Caco-2 (cell line): ENCODE results near the gene CNEP1R1. TPM values are rescaled to one million over a fixed set of nuclear protein-coding genes. Genes with fewer than 3 reads are reported as not detected.

ENCODE experiments used
- BruUV-seq: library from RNA; stranded (reverse); fragments of 400-500 nt; replicated peaks from 2 replicates; lab custom pipeline; 2021; lab: Mats Ljungman, UMichigan
- CTCF ChIA-PET: fragments of 300-600 bp; sonication (Branson Sonifier 250); formaldehyde crosslinking; loops from one replicate; lab custom pipeline; 2022; ENCODE audit warnings: antibody characterized with exemption; lab: Charles Lee
- POLR2A ChIA-PET: fragments of 300-600 bp; sonication (Branson Sonifier 250); formaldehyde crosslinking; loops from one replicate; lab custom pipeline; 2022; ENCODE audit warnings: antibody characterized with exemption; lab: Charles Lee
- DNase-seq, 2 experiments: peaks; one replicate each; pipeline versions ENCODE4 v3.0.0 to v3.0.0-alpha.2; 2020 to 2022
- H3K27me3 ChIP-seq: replicated peaks from 2 replicates; pipeline ENCODE4 v1.6.0; 2011; ENCODE audit warnings: low read length; ENCODE audit not compliant: control insufficient read depth, insufficient read depth
- H3K36me3 ChIP-seq: 2 replicates; pipeline ENCODE4 v1.5.1; 2011; ENCODE audit warnings: low read length; ENCODE audit not compliant: control insufficient read depth, insufficient read depth
- H3K4me1 ChIP-seq: fragments of 250-450 bp; sonication (Bioruptor Pico); 2 replicates; pipeline ENCODE4 v1.5.1; 2020; ENCODE audit warnings: mild to moderate bottlenecking
- H3K4me3 ChIP-seq: 2 replicates; pipeline ENCODE4 v1.5.1; 2011; ENCODE audit warnings: low read depth, mild to moderate bottlenecking, control low read depth, low read length
- H3K9me3 ChIP-seq: fragments of 250-450 bp; sonication (Bioruptor Pico); 2 replicates; pipeline ENCODE4 v1.5.1; 2020; ENCODE audit warnings: mild to moderate bottlenecking, moderate library complexity
- H3K27ac Mint-ChIP-seq: one replicate; pipeline ENCODE4 v1.8.0; 2022; ENCODE audit warnings: mixed read lengths; ENCODE audit not compliant: unreplicated experiment
- H3K27me3 Mint-ChIP-seq: one replicate; pipeline ENCODE4 v1.8.0; 2022; ENCODE audit warnings: mixed read lengths; ENCODE audit not compliant: insufficient read depth, unreplicated experiment
- H3K36me3 Mint-ChIP-seq: one replicate; pipeline ENCODE4 v1.8.0; 2022; ENCODE audit warnings: mild to moderate bottlenecking, mixed read lengths; ENCODE audit not compliant: insufficient read depth, unreplicated experiment
- H3K4me1 Mint-ChIP-seq: one replicate; pipeline ENCODE4 v1.8.0; 2022; ENCODE audit warnings: low read depth, mixed read lengths; ENCODE audit not compliant: unreplicated experiment
- H3K4me3 Mint-ChIP-seq: one replicate; pipeline ENCODE4 v1.8.0; 2022; ENCODE audit warnings: mild to moderate bottlenecking, moderate library complexity, mixed read lengths; ENCODE audit not compliant: unreplicated experiment
- H3K9me3 Mint-ChIP-seq: one replicate; pipeline ENCODE4 v1.8.0; 2022; ENCODE audit warnings: mixed read lengths; ENCODE audit not compliant: unreplicated experiment
- intact Hi-C: fragments of 100-400 bp; cut with micrococcal nuclease; formaldehyde crosslinking; loops from one replicate; pipeline ENCODE4 v1.10.0; 2022; ENCODE audit not compliant: unreplicated experiment
- total RNA-seq: library from RNA; stranded (reverse); gene quantifications from 2 replicates; pipeline ENCODE4 v1.2.3, GENCODE V29; 2022
- TF ChIP-seq, protein P1 (sequence below), 2 experiments: fragments of 200-600 bp in 1 of 2; IDR thresholded peaks; 1 replicate in 1 of 2; 2 replicates in 1 of 2; pipeline versions ENCODE4 v1.5.1 to v1.8.0; 2011 to 2022; ENCODE audit warnings: antibody characterized with exemption in 1 of 2, control low read depth in 1 of 2, inconsistent platforms in 1 of 2, low read depth in 1 of 2, low read length in 1 of 2, mild to moderate bottlenecking in 1 of 2, moderate library complexity in 1 of 2; ENCODE audit not compliant: insufficient read depth in 1 of 2, severe bottlenecking in 1 of 2, unreplicated experiment in 1 of 2

Gene CNEP1R1
- total RNA-seq, 1 experiment from 2014 or later, result 39.4 TPM

DNA sequence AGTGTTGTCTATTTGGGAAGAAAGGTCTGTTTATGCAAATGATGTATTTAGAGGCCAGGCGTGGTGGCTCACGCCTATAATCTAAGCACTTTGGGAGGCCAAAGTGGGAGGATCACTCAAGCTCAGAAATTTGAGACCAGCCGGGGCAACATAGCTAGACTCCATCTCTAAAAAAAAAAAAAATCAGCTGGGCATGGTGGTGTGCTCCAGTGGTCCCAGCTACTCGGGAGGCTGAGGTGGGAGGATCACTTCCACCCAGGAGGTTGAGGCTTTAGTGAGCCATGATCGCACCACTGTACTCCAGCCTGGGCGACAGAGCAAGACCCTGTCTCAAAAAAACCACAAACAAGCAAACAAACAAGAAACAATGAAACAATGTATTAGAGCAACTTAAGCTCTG lies 21.8 kb downstream of the CNEP1R1 start:
- ChIA-PET POLR2A (no interaction called here), CTCF (no interaction called here)
- no peak for DNase-seq
- Histone ChIP-seq H3K9me3 (no peaks in the 10 kb centered on the region), H3K27me3 (no peaks in the 10 kb centered on the region), H3K36me3 (no peaks in the 10 kb centered on the region), H3K4me3 (no peak overlapping the region), H3K4me1 (no peaks in the 10 kb centered on the region)
- intact Hi-C loops, result no loop called here
- TF ChIP-seq, protein P1, sequence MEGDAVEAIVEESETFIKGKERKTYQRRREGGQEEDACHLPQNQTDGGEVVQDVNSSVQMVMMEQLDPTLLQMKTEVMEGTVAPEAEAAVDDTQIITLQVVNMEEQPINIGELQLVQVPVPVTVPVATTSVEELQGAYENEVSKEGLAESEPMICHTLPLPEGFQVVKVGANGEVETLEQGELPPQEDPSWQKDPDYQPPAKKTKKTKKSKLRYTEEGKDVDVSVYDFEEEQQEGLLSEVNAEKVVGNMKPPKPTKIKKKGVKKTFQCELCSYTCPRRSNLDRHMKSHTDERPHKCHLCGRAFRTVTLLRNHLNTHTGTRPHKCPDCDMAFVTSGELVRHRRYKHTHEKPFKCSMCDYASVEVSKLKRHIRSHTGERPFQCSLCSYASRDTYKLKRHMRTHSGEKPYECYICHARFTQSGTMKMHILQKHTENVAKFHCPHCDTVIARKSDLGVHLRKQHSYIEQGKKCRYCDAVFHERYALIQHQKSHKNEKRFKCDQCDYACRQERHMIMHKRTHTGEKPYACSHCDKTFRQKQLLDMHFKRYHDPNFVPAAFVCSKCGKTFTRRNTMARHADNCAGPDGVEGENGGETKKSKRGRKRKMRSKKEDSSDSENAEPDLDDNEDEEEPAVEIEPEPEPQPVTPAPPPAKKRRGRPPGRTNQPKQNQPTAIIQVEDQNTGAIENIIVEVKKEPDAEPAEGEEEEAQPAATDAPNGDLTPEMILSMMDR (IDR thresholded peaks at IDR 0.05; ENCODE audit: insufficient read depth in 1 of 2, low read depth in 1 of 2, low read length in 1 of 2, severe bottlenecking in 1 of 2, unreplicated experiment in 1 of 2), result no peak
- Mint-ChIP-seq H3K36me3 (no peaks in the 10 kb centered on the region), H3K27me3 (no peaks in the 10 kb centered on the region), H3K4me1 (peaks cover 11% of the 10 kb centered on the region), H3K4me3 (no peak overlapping the region), H3K27ac (no peak overlapping the region), H3K9me3 (no peaks in the 10 kb centered on the region)
- no TSS peak for BruUV-seq

DNA sequence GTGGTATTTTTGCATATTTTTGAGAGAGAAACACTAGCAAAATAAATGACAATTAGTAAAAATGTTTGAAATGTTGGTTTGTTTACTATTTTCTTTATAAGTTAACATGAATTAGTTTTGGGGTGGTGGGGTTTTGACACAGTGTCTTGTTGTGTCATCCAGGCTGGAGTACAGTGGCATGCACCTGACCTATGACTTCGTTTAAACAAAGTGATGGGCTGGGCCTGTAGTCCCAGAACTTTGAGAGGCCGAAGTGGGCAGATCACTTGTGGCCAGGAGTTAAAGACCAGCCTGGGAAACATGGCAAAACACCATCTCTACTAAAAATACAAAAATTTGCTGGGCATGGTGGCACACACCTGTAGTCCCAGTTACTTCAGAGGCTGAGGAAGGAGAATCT lies 22.8 kb downstream of the CNEP1R1 start:
- H3K36me3 ChIP-seq, result no peaks in the 10 kb centered on the region
- no peak overlapping the region for H3K4me3 ChIP-seq
- TF ChIP-seq, protein P1 (IDR thresholded peaks at IDR 0.05; ENCODE audit: insufficient read depth in 1 of 2, low read depth in 1 of 2, low read length in 1 of 2, severe bottlenecking in 1 of 2, unreplicated experiment in 1 of 2), result no peak
- H3K27me3 ChIP-seq, result no peaks in the 10 kb centered on the region
- H3K9me3 Mint-ChIP-seq, result no peaks in the 10 kb centered on the region
- ChIA-PET CTCF (no interaction called here), POLR2A (no interaction called here)
- H3K27me3 Mint-ChIP-seq, result no peaks in the 10 kb centered on the region
- intact Hi-C loops, result no loop called here
- H3K4me1 Mint-ChIP-seq, result peaks cover 9% of the 10 kb centered on the region
- no peaks in the 10 kb centered on the region for H3K9me3 ChIP-seq
- H3K36me3 Mint-ChIP-seq, result no peaks in the 10 kb centered on the region
- no peak for DNase-seq
- no peak overlapping the region for H3K27ac Mint-ChIP-seq
- no TSS peak for BruUV-seq
- H3K4me1 ChIP-seq, result no peaks in the 10 kb centered on the region
- no peak overlapping the region for H3K4me3 Mint-ChIP-seq

DNA sequence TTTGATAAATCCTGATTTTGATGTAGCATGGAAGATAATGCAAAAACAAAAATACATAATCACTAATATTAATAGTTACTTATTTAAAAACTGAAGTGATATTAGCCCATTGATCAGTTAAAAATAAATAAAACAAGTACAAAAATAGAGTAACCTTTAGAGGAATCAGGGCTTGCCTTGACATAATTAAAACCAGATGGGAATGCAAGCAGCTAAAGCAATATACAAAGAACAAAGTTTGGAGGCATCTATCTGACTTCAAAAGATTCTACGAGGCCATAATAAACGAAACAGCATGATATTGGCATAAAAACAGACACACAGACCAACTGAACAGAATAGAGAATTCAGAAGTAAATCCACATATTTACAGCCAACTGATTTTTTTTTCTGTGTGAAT lies 25.8 kb downstream of the CNEP1R1 start:
- TF ChIP-seq, protein P1 (IDR thresholded peaks at IDR 0.05; ENCODE audit: insufficient read depth in 1 of 2, low read depth in 1 of 2, low read length in 1 of 2, severe bottlenecking in 1 of 2, unreplicated experiment in 1 of 2), result no peak
- BruUV-seq, result no TSS peak

More for the DNA sequence above, 25.8 kb downstream of the CNEP1R1 start:
- H3K27me3 Mint-ChIP-seq, result no peaks in the 10 kb centered on the region
- intact Hi-C loops, result no loop called here
- no peak overlapping the region for H3K4me3 Mint-ChIP-seq
- CTCF ChIA-PET, result no interaction called here
- Histone ChIP-seq H3K9me3 (peaks cover 1% of the 10 kb centered on the region; the same call in 1 of the 2 replicates), H3K27me3 (no peaks in the 10 kb centered on the region), H3K36me3 (no peaks in the 10 kb centered on the region), H3K4me1 (no peaks in the 10 kb centered on the region), H3K4me3 (no peak overlapping the region)
- POLR2A ChIA-PET, result no interaction called here
- H3K4me1 Mint-ChIP-seq, result no peaks in the 10 kb centered on the region
- H3K9me3 Mint-ChIP-seq, result peaks cover 9% of the 10 kb centered on the region
- no peaks in the 10 kb centered on the region for H3K36me3 Mint-ChIP-seq
- DNase-seq, result no peak
- H3K27ac Mint-ChIP-seq, result no peak overlapping the region
